Measurements from ENCODE around the gene ERCC6L2. TPM values are rescaled to one million over a fixed set of nuclear protein-coding genes. Genes with fewer than 3 reads are reported as not detected.

Gene ERCC6L2
- total RNA-seq, 1 donor from 2014 or later, result 144 TPM

GRCh38 chr9:95857896-95858295 lies 17.6 kb upstream of the ERCC6L2 start:
- FAIRE-seq, result no peak
- DNase-seq (ENCODE audit: low spot score in 2 of 2), result no peak

- FAIRE-seq, result no peak
Measured at GRCh38 chr9:95862343-95862742, 13.1 kb upstream of the ERCC6L2 start.

GRCh38 chr9:95864852-95865580 lies 10.5 kb upstream of the ERCC6L2 start:
- FAIRE-seq (no peak), DNase-seq (ENCODE audit: low spot score in 2 of 2) (no peak)

More at GRCh38 chr9:95862343-95862742, 13.1 kb upstream of the ERCC6L2 start:
- no peak for DNase-seq (ENCODE audit: low spot score in 2 of 2)

- FAIRE-seq, result no peak
- DNase-seq (ENCODE audit: low spot score in 2 of 2), result no peak
Measured at GRCh38 chr9:95870352-95870751, 5.1 kb upstream of the ERCC6L2 start.

GRCh38 chr9:95870906-95871305 lies 4.6 kb upstream of the ERCC6L2 start:
- FAIRE-seq, result no peak
- no peak for DNase-seq (ENCODE audit: low spot score in 2 of 2)

- DNase-seq (ENCODE audit: low spot score in 2 of 2) (no peak), FAIRE-seq (no peak)
Measured at GRCh38 chr9:95874303-95874988, 1.0 kb upstream of the ERCC6L2 start.

GRCh38 chr9:95874989-95875304 lies 544 bp upstream of the ERCC6L2 start:
- no peak for FAIRE-seq
- peak in 1 of 2 donors; percentile 30 for DNase-seq (ENCODE audit: low spot score in 2 of 2)

- FAIRE-seq (no peak), DNase-seq (ENCODE audit: low spot score in 2 of 2) (no peak)
Measured at GRCh38 chr9:95876138-95876444, 600 bp downstream of the ERCC6L2 start.

GRCh38 chr9:95876595-95876994 lies 1.1 kb downstream of the ERCC6L2 start:
- FAIRE-seq (no peak), DNase-seq (ENCODE audit: low spot score in 2 of 2) (no peak)

- FAIRE-seq (no peak), DNase-seq (ENCODE audit: low spot score in 2 of 2) (no peak)
Measured at GRCh38 chr9:95877984-95878383, 2.5 kb downstream of the ERCC6L2 start.

GRCh38 chr9:95879591-95879990 lies 4.1 kb downstream of the ERCC6L2 start:
- FAIRE-seq (no peak), DNase-seq (ENCODE audit: low spot score in 2 of 2) (no peak)

GRCh38 chr9:95880021-95880690 lies 4.7 kb downstream of the ERCC6L2 start:
- no peak for DNase-seq (ENCODE audit: low spot score in 2 of 2)
- FAIRE-seq, result no peak

GRCh38 chr9:95887926-95888497 lies 12.5 kb downstream of the ERCC6L2 start:
- no peak for FAIRE-seq

GRCh38 chr9:95890594-95890993 lies 15.1 kb downstream of the ERCC6L2 start:
- DNase-seq (ENCODE audit: low spot score in 2 of 2) (no peak), FAIRE-seq (no peak)

More at GRCh38 chr9:95887926-95888497, 12.5 kb downstream of the ERCC6L2 start:
- DNase-seq (ENCODE audit: low spot score in 2 of 2), result no peak

GRCh38 chr9:95891067-95891671 lies 15.7 kb downstream of the ERCC6L2 start:
- FAIRE-seq (no peak), DNase-seq (ENCODE audit: low spot score in 2 of 2) (no peak)

- FAIRE-seq (no peak), DNase-seq (ENCODE audit: low spot score in 2 of 2) (no peak)
Measured at GRCh38 chr9:95892690-95893089, 17.2 kb downstream of the ERCC6L2 start.

GRCh38 chr9:95896580-95896979 lies 21.1 kb downstream of the ERCC6L2 start:
- no peak for DNase-seq (ENCODE audit: low spot score in 2 of 2)
- FAIRE-seq, result no peak

- no peak for FAIRE-seq
Measured at GRCh38 chr9:95901506-95901905, 26.0 kb downstream of the ERCC6L2 start.

GRCh38 chr9:95903398-95903797 lies 27.9 kb downstream of the ERCC6L2 start:
- FAIRE-seq, result peak; percentile 82

More at GRCh38 chr9:95901506-95901905, 26.0 kb downstream of the ERCC6L2 start:
- no peak for DNase-seq (ENCODE audit: low spot score in 2 of 2)

GRCh38 chr9:95907794-95908193 lies 32.3 kb downstream of the ERCC6L2 start:
- FAIRE-seq, result no peak
- no peak for DNase-seq (ENCODE audit: low spot score in 2 of 2)

More at GRCh38 chr9:95903398-95903797, 27.9 kb downstream of the ERCC6L2 start:
- DNase-seq (ENCODE audit: low spot score in 2 of 2), result no peak

Measured in frontal cortex (tissue), 4 donors.